GM18498 (cell line): ENCODE measurements around the gene TOMM6.

Source experiments
- ATAC-seq: cut with Tn5 transposase; IDR thresholded peaks from one replicate; pipeline ENCODE4 v1.9.1; 2021; ENCODE audit warnings: mild to moderate bottlenecking, moderate library complexity; ENCODE audit not compliant: unreplicated experiment

Gene TOMM6

DNA sequence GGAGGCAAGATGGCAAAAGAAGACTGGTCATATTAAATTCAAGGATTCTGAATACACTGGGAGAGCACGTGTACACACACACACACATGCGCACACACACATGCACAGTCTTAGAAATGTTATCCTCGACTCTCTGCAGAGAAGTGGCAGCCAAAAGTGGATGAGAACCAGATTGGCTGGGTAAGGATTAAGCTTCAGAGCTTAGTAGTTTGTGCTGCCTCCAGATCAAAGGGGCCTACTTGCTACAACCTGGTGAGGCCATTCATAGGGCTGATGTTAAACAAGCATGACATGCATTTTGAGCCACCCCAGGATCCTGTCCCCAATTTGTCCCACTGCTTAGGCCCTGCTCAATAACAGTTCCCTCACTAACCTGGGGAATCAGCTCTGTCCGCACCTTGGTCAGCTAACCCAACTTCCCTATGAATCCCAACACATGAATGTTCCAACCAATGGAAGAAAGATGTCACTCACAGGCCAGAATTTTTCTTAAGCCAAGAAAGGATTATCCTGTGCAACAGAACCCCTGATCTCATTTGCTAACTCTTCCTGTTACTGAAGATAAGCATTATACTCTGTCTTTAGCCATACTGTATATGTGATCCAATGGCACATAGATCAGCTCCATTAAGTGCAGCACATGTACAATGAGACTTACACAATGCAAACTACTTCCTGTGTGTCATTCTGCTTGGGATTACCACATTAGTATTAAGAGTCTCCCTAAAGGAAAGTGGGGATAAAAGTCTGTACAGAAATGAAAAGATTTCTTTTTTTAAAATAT lies 31.0 kb downstream of the TOMM6 start:
- ATAC-seq: no peak

DNA sequence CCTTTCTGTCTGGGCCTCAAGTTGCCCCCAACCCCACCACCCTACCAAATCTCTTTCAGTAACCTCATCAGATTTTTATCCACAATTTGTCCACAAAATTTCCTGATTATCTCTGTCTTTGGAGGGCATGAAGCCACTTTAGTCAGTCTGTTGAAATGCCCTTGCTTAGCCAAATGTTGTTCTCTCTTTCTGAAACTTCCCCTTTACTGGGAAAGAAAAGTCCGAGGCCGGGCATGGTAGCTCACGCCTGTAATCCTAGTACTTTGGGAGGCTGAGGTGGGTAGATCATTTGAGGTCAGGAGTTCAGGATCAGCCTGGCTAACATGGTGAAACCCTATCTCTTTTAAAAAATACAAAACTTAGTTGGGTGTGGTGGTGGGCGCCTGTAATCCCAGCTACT lies 33.8 kb downstream of the TOMM6 start:
- ATAC-seq: no peak

DNA sequence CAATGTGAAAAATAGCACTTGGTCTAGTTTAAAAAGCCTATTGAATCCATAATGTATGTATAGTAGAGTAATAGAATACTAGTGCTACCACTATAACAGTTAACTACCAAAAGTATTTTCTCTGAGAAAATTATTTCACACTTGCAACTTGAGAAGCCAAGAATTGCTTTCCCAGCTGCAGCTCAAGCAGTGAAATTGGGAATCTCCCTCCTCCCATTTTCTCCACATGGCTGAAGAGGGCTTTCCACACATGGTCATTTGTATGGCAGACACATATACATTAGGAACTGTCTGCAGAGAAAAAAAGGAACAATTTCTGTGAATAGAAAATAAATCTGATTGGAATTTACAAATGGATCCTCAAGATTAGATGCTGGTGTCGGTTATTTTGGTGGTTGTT lies 34.5 kb downstream of the TOMM6 start:
- no peak for ATAC-seq

DNA sequence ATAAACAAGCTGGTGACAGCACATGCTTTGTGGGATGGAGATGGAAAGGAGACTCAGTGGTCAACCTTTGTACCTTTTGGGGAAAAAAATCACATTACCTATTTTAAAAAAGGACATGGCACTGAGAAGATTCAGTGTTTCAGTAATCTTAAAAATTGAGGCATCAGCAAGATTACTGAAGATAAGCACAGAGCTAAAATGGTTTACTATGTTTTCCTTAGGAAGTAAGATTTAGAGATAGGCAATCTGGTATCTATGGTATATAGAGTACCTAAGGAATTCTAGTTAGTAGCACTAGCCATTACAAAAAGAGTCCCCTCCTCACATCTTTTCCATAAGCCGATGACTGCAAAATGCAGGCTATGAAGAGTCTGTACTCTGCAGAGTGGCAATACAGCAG lies 35.7 kb downstream of the TOMM6 start:
- no peak for ATAC-seq

DNA sequence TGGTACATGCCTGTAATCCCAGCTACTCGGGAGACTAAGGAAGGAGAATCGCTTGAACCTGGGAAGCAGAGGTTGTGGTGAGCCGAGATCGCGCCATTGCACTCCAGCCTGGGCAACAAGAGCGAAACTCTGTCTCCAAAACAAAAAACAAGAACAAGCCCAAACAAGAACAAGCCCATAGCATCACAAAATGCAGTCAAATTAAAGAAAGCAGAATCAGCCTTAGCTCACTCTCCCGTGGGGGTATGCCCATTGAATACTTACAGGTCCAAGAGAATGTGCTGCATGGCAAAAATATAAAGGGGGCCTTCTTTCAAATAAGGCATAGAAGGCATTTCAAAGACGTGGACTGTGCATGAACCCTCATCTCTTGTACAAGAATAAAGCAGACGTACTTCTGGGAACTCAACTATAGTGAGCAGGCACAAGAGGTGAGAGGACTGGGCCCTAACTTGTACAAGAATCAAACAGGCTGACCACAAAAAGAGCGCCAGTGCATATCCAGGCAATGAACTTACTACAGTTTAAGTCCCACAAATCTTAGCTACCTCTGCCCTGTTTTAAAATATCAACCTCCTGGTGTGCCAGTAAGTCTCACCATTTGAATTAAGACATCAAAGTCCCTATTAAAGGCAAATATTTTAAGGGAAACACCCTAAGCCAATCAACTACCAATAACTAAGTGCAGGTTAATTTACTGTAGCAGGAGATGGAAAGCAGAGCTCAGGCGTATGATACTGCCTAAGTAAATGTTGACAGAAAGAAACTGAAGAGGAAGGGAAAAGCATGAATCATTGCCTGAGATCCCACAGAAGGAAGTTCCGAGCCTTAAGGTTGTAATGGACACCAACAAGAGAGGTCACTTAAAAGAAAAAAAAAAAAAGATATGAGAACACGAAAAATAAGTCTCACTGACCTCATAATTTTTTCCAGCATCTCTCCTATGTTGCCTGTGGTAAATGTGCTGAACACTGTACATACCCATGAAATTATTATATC lies 37.4 kb downstream of the TOMM6 start:
- ATAC-seq: no peak

DNA sequence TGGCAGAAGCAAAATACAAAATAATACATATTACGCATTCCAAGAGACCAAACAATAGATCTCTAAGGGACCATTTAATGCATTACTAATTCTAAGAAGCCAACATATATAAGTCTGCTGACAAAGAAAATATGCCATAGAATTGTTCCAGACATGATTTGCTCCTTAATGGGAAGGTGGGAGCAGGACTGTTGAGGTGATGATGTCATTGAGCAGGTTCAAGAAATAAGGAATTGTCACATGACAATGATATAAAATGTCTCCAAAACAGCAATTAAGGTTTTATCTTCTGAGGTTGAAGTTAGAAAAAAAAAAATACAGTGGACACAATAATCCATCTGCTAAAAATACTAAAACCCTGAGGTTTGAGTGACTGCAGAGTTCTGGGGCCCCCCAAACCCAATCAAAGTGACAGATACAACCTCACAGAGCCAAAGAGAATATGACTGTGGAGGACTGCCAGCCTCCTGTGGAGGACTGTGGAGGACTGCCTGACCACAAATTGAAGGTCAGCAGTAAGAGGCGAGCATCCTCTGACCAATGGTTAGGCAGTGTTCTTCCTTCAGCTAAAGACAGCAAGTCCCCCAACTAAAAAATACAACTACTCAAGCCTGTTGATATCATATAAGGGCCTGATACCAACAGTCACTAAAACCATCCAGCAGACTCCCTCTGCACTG lies 39.0 kb downstream of the TOMM6 start:
- no peak for ATAC-seq

DNA sequence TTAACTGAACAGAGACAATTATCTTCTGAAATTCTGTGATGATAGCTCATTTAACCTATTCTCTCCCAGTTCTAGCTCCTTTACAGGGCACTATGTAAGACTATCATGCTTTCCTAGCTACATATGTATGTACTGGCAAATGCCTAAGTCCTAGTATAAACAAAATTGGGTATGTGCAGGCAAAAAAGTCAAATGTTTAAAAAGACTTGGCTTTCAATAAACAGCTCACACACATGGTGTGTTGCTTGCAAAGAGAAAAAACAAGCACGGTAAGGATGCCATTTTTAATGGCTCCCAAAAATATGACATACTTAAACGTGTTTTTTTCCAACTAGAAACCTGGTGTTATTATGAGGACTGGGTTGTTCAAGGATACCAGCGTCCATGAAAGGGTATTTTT lies 44.8 kb downstream of the TOMM6 start:
- no peak for ATAC-seq

DNA sequence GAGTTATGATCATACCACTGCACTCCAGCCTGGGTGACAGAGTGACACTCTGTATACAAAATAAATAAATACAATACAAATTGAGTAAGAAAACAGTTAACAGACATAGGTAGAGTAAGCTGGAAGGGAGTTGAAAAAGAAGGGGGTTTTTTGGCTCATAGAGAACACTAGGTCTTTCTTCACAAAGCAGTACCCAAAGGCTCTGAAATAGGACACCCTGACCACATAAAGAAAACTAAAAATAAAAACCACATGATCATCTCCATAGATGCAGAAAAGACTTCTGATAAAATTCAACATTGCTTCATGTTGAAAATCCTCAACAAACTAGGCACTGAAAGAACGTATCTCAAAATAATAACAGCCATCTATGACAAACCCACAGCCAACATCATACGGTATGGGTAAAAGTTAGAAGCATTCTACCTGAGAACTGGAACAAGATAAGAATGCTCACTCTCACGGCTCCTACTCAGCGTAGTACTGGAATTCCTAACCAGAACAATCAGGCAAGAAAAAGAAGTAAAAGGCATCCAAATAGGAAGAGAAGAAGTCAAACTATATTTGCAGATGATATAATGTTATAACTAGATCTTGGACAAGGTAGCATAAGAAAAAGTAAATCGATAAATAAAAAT lies 48.6 kb downstream of the TOMM6 start:
- no peak for ATAC-seq

DNA sequence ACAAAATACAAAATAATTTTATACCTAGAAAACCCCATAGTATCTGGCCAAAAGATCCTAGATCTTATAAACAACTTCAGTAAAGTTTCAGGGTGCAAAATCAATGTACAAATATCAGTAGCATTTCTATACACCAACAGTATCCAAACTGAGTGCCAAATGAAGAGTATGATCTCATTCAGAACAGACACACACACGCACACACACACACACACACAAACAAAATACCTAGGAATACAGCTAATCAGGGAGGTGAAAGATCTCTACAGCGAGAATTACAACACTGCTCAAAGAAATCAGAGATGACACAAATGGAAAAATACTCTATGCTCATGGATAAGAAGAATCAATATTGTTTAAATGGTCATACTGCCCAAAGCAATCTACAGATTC lies 49.2 kb downstream of the TOMM6 start:
- no peak for ATAC-seq
